HepG2 (cell line): ENCODE data around the gene NUTF2. TPM values are rescaled to one million over a fixed set of nuclear protein-coding genes. Genes with fewer than 3 reads are reported as not detected.

Experiments used
- CAMTA2 ChIP-seq: sonication (generic); formaldehyde crosslinking; IDR thresholded peaks from 2 replicates; pipeline ENCODE4 v1.4.0; 2020; ENCODE audit warnings: mild to moderate bottlenecking, missing genetic modification reagents, borderline replicate concordance
- DMAP1 ChIP-seq: IDR thresholded peaks from 2 replicates; pipeline ENCODE4 v1.6.1; 2016
- HDAC2 ChIP-seq: sonication (generic); formaldehyde crosslinking; IDR thresholded peaks from 2 replicates; pipeline ENCODE4 v1.4.0; 2020; ENCODE audit warnings: missing genetic modification reagents
- HOXA3 ChIP-seq: sonication (generic); formaldehyde crosslinking; IDR thresholded peaks from 2 replicates; pipeline ENCODE4 v1.5.0; 2020; ENCODE audit warnings: missing genetic modification reagents
- JARID2 ChIP-seq: sonication (generic); formaldehyde crosslinking; IDR thresholded peaks from 2 replicates; pipeline ENCODE4 v1.8.1; 2023; ENCODE audit warnings: missing genetic modification reagents, inconsistent platforms; ENCODE audit not compliant: insufficient replicate concordance
- NBN ChIP-seq: fragments of 450-650 bp; conservative IDR thresholded peaks from 2 replicates; pipeline ENCODE4 v1.6.1; 2017
- NCOA5 ChIP-seq: sonication (generic); formaldehyde crosslinking; IDR thresholded peaks from 2 replicates; pipeline ENCODE4 v1.4.0; 2020; ENCODE audit warnings: missing genetic modification reagents
- NR2F6 ChIP-seq, 2 experiments: IDR thresholded peaks; 2 replicates each; pipeline ENCODE4 v1.6.1; 2016; ENCODE audit warnings: antibody characterized with exemption in 1 of 2, mild to moderate bottlenecking in 1 of 2
- RBFOX2 ChIP-seq: fragments of 200-400 bp; formaldehyde crosslinking; IDR thresholded peaks from 2 replicates; pipeline ENCODE4 v1.6.1; 2017; ENCODE audit warnings: low read depth, mild to moderate bottlenecking, low read length
- SKI ChIP-seq: fragments of 450-650 bp; IDR thresholded peaks from one replicate; pipeline ENCODE4 v1.6.1; 2018; ENCODE audit warnings: mild to moderate bottlenecking; ENCODE audit not compliant: partially characterized antibody
- SP5 ChIP-seq: IDR thresholded peaks from 2 replicates; pipeline ENCODE4 v1.6.1; 2016; ENCODE audit warnings: low read depth, borderline replicate concordance
- TAF1 ChIP-seq: sonication (generic); formaldehyde crosslinking; IDR thresholded peaks from 2 replicates; pipeline ENCODE4 v1.4.0; 2020; ENCODE audit warnings: missing genetic modification reagents
- TOPORS ChIP-seq: sonication (generic); formaldehyde crosslinking; IDR thresholded peaks from 2 replicates; pipeline ENCODE4 v1.8.0; 2023; ENCODE audit warnings: mild to moderate bottlenecking, missing genetic modification reagents
- ZNF180 ChIP-seq: sonication (generic); formaldehyde crosslinking; IDR thresholded peaks from 2 replicates; pipeline ENCODE4 v1.4.0; 2020; ENCODE audit warnings: low read depth, missing genetic modification reagents, borderline replicate concordance
- ZNF333 ChIP-seq: sonication (generic); formaldehyde crosslinking; IDR thresholded peaks from 2 replicates; pipeline ENCODE4 v1.4.0; 2020; ENCODE audit warnings: mild to moderate bottlenecking, missing genetic modification reagents, borderline replicate concordance
- ZSCAN12 ChIP-seq: sonication (generic); formaldehyde crosslinking; IDR thresholded peaks from 2 replicates; pipeline ENCODE4 v1.9.0; 2021; ENCODE audit warnings: mild to moderate bottlenecking, missing genetic modification reagents
- ZSCAN29 ChIP-seq: sonication (generic); formaldehyde crosslinking; conservative IDR thresholded peaks from 2 replicates; pipeline ENCODE4 v1.4.0; 2020; ENCODE audit warnings: mild to moderate bottlenecking, missing genetic modification reagents
- polyA plus RNA-seq, 8 experiments: library from polyadenylated mRNA; depleted of rRNA in 3 of 8; stranded (reverse) in 7 of 8; unstranded in 1 of 8; fragments of >200 nt; fragmentation: Illumina TruSeq in 4 of 8; extraction: Trizol in 4 of 8; gene quantifications; 2 replicates each; pipeline versions ENCODE4 v1.2.1 to v1.2.3, GENCODE V29; 2011 to 2016; ENCODE audit warnings: low read depth in 4 of 8, missing spikeins in 1 of 8, mixed read lengths in 1 of 8; ENCODE audit not compliant: insufficient read depth in 1 of 8
- total RNA-seq, 5 experiments: library from RNA; depleted of rRNA; stranded (reverse); fragments of >200 nt; fragmentation: Illumina TruSeq; extraction: Trizol; gene quantifications; 2 replicates each; pipeline ENCODE4 v1.2.3, GENCODE V29; 2016; ENCODE audit warnings: low read depth in 1 of 5
- TF ChIP-seq, protein P1 (sequence below): sonication (generic); formaldehyde crosslinking; IDR thresholded peaks from 2 replicates; pipeline ENCODE4 v1.9.0; 2022; ENCODE audit warnings: missing genetic modification reagents, mild to moderate bottlenecking, borderline replicate concordance
- TF ChIP-seq, protein P2 (sequence below): IDR thresholded peaks from 2 replicates; pipeline ENCODE4 v1.6.1; 2016; ENCODE audit warnings: missing genetic modification reagents, missing compliant biosample characterization
- TF ChIP-seq, protein P3 (sequence below): sonication (generic); formaldehyde crosslinking; IDR thresholded peaks from 2 replicates; pipeline ENCODE4 v1.5.0; 2020; ENCODE audit warnings: missing genetic modification reagents
- TF ChIP-seq, protein P4 (sequence below): sonication (generic); formaldehyde crosslinking; IDR thresholded peaks from 2 replicates; pipeline ENCODE4 v1.9.0; 2021; ENCODE audit warnings: missing genetic modification reagents, mild to moderate bottlenecking, borderline replicate concordance
- TF ChIP-seq, protein P5 (sequence below): IDR thresholded peaks from 2 replicates; pipeline ENCODE4 v1.6.1; 2012; ENCODE audit warnings: low read length, improper control_type of control experiment

NUTF2 gene
- total and polyA plus RNA-seq, 2 of the 13 experiments (the other 11 are each of a cell fraction or from before 2014, with no cell fraction given): 168 to 214 TPM

DNA sequence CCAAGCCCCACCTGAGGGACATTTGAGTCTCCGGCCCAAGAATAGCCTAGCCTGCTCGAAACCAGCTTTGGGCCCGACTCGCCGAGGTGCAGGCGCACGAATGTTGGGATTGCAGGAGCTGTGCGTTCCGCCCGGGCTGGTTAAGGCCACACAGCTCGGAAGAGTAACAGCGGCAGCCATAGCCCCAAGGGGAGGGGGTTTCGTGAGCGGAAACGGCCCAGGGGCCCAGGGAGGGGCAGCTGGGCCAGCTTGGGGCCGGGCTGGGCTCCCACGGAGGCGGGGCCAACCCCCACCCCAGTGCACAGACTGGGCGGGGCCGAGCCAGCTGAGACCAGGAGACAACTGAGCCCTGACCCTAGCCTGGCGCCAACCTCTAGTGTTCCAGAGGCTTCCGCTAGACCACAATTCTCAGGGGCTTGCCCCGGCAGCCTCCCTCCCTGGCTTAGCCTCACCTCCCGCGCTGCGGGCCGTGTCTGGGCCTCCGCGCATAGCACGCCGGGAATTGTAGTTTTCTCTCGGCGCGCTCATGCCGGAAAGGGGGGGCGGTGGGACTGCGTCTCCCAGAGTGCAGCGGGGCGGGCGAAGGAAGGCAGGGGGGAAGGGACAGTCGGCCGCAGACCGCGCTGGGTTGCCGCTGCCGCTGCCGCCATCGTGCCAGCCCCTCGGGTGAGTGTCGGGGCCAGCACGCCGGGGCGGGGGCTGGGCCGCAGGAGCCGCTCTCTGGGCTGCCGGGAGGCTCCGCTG lies at the start of gene NUTF2 (continued):
- TF ChIP-seq, protein P1, sequence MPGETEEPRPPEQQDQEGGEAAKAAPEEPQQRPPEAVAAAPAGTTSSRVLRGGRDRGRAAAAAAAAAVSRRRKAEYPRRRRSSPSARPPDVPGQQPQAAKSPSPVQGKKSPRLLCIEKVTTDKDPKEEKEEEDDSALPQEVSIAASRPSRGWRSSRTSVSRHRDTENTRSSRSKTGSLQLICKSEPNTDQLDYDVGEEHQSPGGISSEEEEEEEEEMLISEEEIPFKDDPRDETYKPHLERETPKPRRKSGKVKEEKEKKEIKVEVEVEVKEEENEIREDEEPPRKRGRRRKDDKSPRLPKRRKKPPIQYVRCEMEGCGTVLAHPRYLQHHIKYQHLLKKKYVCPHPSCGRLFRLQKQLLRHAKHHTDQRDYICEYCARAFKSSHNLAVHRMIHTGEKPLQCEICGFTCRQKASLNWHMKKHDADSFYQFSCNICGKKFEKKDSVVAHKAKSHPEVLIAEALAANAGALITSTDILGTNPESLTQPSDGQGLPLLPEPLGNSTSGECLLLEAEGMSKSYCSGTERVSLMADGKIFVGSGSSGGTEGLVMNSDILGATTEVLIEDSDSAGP (CRISPR knock-in tag): peak; percentile 93
- TF ChIP-seq NR2F6 (IDR thresholded peaks at IDR 0.05): 0 out of 2 replicates have a peak, but pooled peaks have one; percentile 49
- TF ChIP-seq NR2F6 (CRISPR knock-in tag; IDR thresholded peaks at IDR 0.05): peak; percentile 80
- peak; percentile 93 for TF ChIP-seq RBFOX2
- TF ChIP-seq, protein P2, sequence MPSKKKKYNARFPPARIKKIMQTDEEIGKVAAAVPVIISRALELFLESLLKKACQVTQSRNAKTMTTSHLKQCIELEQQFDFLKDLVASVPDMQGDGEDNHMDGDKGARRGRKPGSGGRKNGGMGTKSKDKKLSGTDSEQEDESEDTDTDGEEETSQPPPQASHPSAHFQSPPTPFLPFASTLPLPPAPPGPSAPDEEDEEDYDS (CRISPR knock-in tag): peak; percentile 73
- no peak for TF ChIP-seq NCOA5 (CRISPR knock-in tag)
- TF ChIP-seq ZNF333: peak; percentile 89; the same call in 1 of the 2 replicates
- TF ChIP-seq NBN: no peak
- TF ChIP-seq ZSCAN29: 0 out of 2 replicates have a peak, but pooled peaks have one; percentile 29
- TF ChIP-seq HOXA3 (CRISPR knock-in tag): peak; percentile 92
- TF ChIP-seq TAF1: peak; percentile 71
- peak; percentile 98 for TF ChIP-seq SKI
- peak; percentile 98 for TF ChIP-seq SP5
- TF ChIP-seq ZSCAN12: no peak
- peak; percentile 51; the same call in 1 of the 2 replicates for TF ChIP-seq CAMTA2 (CRISPR knock-in tag)
- TF ChIP-seq TOPORS (CRISPR knock-in tag): peak; percentile 83
- TF ChIP-seq JARID2 (CRISPR knock-in tag): no peak
- no peak for TF ChIP-seq ZNF180 (CRISPR knock-in tag)
- peak; percentile 87 for TF ChIP-seq HDAC2
- TF ChIP-seq, protein P3, sequence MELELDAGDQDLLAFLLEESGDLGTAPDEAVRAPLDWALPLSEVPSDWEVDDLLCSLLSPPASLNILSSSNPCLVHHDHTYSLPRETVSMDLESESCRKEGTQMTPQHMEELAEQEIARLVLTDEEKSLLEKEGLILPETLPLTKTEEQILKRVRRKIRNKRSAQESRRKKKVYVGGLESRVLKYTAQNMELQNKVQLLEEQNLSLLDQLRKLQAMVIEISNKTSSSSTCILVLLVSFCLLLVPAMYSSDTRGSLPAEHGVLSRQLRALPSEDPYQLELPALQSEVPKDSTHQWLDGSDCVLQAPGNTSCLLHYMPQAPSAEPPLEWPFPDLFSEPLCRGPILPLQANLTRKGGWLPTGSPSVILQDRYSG (CRISPR knock-in tag): 0 out of 2 replicates have a peak, but pooled peaks have one; percentile 43
- TF ChIP-seq, protein P4, sequence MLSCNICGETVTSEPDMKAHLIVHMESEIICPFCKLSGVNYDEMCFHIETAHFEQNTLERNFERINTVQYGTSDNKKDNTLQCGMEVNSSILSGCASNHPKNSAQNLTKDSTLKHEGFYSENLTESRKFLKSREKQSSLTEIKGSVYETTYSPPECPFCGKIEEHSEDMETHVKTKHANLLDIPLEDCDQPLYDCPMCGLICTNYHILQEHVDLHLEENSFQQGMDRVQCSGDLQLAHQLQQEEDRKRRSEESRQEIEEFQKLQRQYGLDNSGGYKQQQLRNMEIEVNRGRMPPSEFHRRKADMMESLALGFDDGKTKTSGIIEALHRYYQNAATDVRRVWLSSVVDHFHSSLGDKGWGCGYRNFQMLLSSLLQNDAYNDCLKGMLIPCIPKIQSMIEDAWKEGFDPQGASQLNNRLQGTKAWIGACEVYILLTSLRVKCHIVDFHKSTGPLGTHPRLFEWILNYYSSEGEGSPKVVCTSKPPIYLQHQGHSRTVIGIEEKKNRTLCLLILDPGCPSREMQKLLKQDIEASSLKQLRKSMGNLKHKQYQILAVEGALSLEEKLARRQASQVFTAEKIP (CRISPR knock-in tag): no peak
- TF ChIP-seq, protein P5, sequence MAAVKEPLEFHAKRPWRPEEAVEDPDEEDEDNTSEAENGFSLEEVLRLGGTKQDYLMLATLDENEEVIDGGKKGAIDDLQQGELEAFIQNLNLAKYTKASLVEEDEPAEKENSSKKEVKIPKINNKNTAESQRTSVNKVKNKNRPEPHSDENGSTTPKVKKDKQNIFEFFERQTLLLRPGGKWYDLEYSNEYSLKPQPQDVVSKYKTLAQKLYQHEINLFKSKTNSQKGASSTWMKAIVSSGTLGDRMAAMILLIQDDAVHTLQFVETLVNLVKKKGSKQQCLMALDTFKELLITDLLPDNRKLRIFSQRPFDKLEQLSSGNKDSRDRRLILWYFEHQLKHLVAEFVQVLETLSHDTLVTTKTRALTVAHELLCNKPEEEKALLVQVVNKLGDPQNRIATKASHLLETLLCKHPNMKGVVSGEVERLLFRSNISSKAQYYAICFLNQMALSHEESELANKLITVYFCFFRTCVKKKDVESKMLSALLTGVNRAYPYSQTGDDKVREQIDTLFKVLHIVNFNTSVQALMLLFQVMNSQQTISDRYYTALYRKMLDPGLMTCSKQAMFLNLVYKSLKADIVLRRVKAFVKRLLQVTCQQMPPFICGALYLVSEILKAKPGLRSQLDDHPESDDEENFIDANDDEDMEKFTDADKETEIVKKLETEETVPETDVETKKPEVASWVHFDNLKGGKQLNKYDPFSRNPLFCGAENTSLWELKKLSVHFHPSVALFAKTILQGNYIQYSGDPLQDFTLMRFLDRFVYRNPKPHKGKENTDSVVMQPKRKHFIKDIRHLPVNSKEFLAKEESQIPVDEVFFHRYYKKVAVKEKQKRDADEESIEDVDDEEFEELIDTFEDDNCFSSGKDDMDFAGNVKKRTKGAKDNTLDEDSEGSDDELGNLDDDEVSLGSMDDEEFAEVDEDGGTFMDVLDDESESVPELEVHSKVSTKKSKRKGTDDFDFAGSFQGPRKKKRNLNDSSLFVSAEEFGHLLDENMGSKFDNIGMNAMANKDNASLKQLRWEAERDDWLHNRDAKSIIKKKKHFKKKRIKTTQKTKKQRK: no peak
- TF ChIP-seq DMAP1 (CRISPR knock-in tag): peak; percentile 86
